IgD-negative memory B cell (primary cell): ENCODE data around the gene MAGI1. TPM values are rescaled to one million over a fixed set of nuclear protein-coding genes. Genes with fewer than 3 reads are reported as not detected.

Experiments
- H3K27ac Mint-ChIP-seq, 3 donors: one replicate each; pipeline ENCODE4 v1.8.0; 2020 to 2022; ENCODE audit warnings: mild to moderate bottlenecking in 3 of 3, mixed read lengths in 3 of 3, moderate library complexity in 1 of 3
- H3K27me3 Mint-ChIP-seq: one replicate; pipeline ENCODE4 v1.8.0; 2021; ENCODE audit warnings: mixed read lengths
- H3K36me3 Mint-ChIP-seq: one replicate; pipeline ENCODE4 v1.8.0; 2020; ENCODE audit warnings: mild to moderate bottlenecking, mixed read lengths
- H3K4me1 Mint-ChIP-seq, 3 donors: one replicate each; pipeline ENCODE4 v1.8.0; 2020 to 2022; ENCODE audit warnings: mixed read lengths in 3 of 3, mild to moderate bottlenecking in 1 of 3
- H3K4me3 Mint-ChIP-seq, 4 donors: one replicate each; pipeline ENCODE4 v1.8.0; 2020 to 2022; ENCODE audit warnings: mild to moderate bottlenecking in 4 of 4, mixed read lengths in 4 of 4, moderate library complexity in 3 of 4
- H3K9me3 Mint-ChIP-seq, 3 donors: one replicate each; pipeline ENCODE4 v1.8.0; 2020 to 2021; ENCODE audit warnings: mixed read lengths in 3 of 3, mild to moderate bottlenecking in 1 of 3
- polyA plus RNA-seq: library from polyadenylated mRNA; unstranded; fragments of 300-500 nt; fragmentation: Illumina TruSeq; gene quantifications from one replicate; pipeline ENCODE4 v1.2.3, GENCODE V29; 2021

The MAGI1 gene
- polyA plus RNA-seq, 1 donor from 2014 or later = 1.3 TPM

DNA sequence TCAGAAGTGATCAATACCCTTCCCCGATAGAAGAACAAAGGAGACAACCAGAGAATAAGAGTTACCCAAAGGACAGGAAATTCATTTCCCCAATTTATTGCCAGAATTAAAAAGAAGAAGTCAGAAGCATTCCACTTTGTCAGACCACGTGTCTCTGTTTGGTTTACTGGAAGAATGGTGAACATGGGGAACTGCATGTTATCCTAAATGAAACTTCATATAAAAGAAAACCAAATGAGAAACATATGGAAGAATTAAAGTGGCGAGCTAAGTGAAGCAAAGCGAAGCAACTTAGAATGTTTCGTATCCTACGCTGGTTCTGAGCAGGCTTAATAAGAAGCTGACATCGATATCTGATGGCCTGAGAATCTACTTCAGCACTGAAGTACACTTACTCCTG, 190.7 kb downstream of the MAGI1 start:
- Mint-ChIP-seq H3K36me3 (no peaks in the 10 kb centered on the region), H3K9me3 (peaks cover 0 to 1% (median 0%) of the 10 kb centered on the region in 3 donors), H3K4me3 (no peak overlapping the region), H3K4me1 (no peaks in the 10 kb centered on the region), H3K27me3 (no peaks in the 10 kb centered on the region), H3K27ac (no peak overlapping the region)

DNA sequence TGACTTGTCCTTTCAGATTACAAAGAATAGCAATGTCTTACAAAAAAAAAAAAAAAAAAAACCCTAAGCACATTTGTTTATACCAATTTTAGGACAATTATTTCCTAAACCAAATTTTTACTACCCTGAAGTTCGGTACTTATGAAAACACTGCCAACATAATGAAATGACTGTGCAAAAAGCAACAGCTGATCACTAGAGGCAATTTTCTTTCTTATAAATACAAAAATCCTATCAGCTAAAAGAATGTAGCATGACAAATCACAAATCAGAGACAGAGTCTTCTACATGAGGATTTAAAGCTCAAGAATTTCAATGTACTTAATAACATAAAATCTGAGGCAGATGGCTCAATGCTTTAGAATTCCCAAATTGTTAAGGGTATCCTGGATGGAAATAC, 191.8 kb downstream of the MAGI1 start:
- Mint-ChIP-seq H3K27ac (no peak overlapping the region), H3K4me3 (no peak overlapping the region), H3K36me3 (no peaks in the 10 kb centered on the region), H3K9me3 (peaks cover 0 to 1% (median 0%) of the 10 kb centered on the region in 3 donors), H3K27me3 (no peaks in the 10 kb centered on the region), H3K4me1 (no peaks in the 10 kb centered on the region)

- H3K4me3 Mint-ChIP-seq = no peak overlapping the region
- peaks cover 0 to 4% (median 2%) of the 10 kb centered on the region in 3 donors for H3K9me3 Mint-ChIP-seq
- H3K4me1 Mint-ChIP-seq = no peaks in the 10 kb centered on the region
- no peaks in the 10 kb centered on the region for H3K36me3 Mint-ChIP-seq
- no peak overlapping the region for H3K27ac Mint-ChIP-seq
- no peaks in the 10 kb centered on the region for H3K27me3 Mint-ChIP-seq
Measured at GRCh38 chr3:65844370-65844769, 194.3 kb downstream of the MAGI1 start.

- H3K4me3 Mint-ChIP-seq = no peak overlapping the region
- H3K36me3 Mint-ChIP-seq = no peaks in the 10 kb centered on the region
- H3K27me3 Mint-ChIP-seq = no peaks in the 10 kb centered on the region
- peaks cover 0 to 2% (median 2%) of the 10 kb centered on the region in 3 donors for H3K9me3 Mint-ChIP-seq
- no peak overlapping the region for H3K27ac Mint-ChIP-seq
- H3K4me1 Mint-ChIP-seq = no peaks in the 10 kb centered on the region
Measured at GRCh38 chr3:65843732-65844131, 195.0 kb downstream of the MAGI1 start.

- H3K4me1 Mint-ChIP-seq = peaks cover 0 to 6% (median 2%) of the 10 kb centered on the region in 3 donors
Measured at GRCh38 chr3:65837604-65838003, 201.1 kb downstream of the MAGI1 start.

DNA sequence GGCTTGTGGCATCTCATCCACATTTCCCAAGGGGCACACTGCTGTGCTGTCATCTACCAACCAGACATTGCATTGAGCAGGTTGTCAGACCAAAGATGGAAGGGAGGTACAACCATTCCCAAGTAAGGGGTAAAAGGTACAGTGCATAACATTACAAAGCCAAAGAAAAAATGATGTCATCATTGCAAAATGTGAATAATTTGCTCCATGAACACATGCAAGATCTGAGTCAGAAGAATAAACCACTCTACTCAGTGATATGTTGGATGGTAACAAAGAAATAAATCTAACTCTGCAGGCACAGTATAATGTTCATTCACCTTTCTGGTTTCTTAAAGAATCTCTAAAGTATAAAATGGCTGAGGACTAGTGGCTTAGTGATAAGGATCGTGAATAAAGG, 202.7 kb downstream of the MAGI1 start:
- peaks cover 0 to 3% (median under 1%) of the 10 kb centered on the region in 3 donors for H3K9me3 Mint-ChIP-seq
- no peaks in the 10 kb centered on the region for H3K27me3 Mint-ChIP-seq
- no peak overlapping the region for H3K27ac Mint-ChIP-seq
- peaks cover 0 to 6% (median 2%) of the 10 kb centered on the region in 3 donors for H3K4me1 Mint-ChIP-seq
- H3K4me3 Mint-ChIP-seq = peak overlapping the region in 1 of 4 donors; percentile 1
- no peaks in the 10 kb centered on the region for H3K36me3 Mint-ChIP-seq

More at GRCh38 chr3:65837604-65838003, 201.1 kb downstream of the MAGI1 start:
- peak overlapping the region in 2 of 4 donors; percentile 41 to 75 for H3K4me3 Mint-ChIP-seq
- H3K9me3 Mint-ChIP-seq = peaks cover 0 to 3% (median 2%) of the 10 kb centered on the region in 3 donors
- H3K27me3 Mint-ChIP-seq = no peaks in the 10 kb centered on the region
- no peak overlapping the region for H3K27ac Mint-ChIP-seq
- no peaks in the 10 kb centered on the region for H3K36me3 Mint-ChIP-seq

GRCh38 chr3:65833761-65834505, 204.8 kb downstream of the MAGI1 start:
- Mint-ChIP-seq H3K9me3 (peaks cover 0 to 1% (median 0%) of the 10 kb centered on the region in 3 donors), H3K36me3 (no peaks in the 10 kb centered on the region), H3K27me3 (no peaks in the 10 kb centered on the region), H3K4me1 (peaks cover 0 to 6% (median 2%) of the 10 kb centered on the region in 3 donors), H3K27ac (no peak overlapping the region), H3K4me3 (no peak overlapping the region)

GRCh38 chr3:65831733-65832425, 206.8 kb downstream of the MAGI1 start:
- no peaks in the 10 kb centered on the region for H3K4me1 Mint-ChIP-seq

GRCh38 chr3:65830948-65831732, 207.6 kb downstream of the MAGI1 start:
- Mint-ChIP-seq H3K9me3 (peaks cover 0 to 1% (median 0%) of the 10 kb centered on the region in 3 donors), H3K36me3 (no peaks in the 10 kb centered on the region), H3K4me1 (no peaks in the 10 kb centered on the region), H3K4me3 (no peak overlapping the region), H3K27me3 (no peaks in the 10 kb centered on the region), H3K27ac (no peak overlapping the region)

More at GRCh38 chr3:65831733-65832425, 206.8 kb downstream of the MAGI1 start:
- no peak overlapping the region for H3K4me3 Mint-ChIP-seq
- no peaks in the 10 kb centered on the region for H3K36me3 Mint-ChIP-seq
- H3K27ac Mint-ChIP-seq = no peak overlapping the region
- peaks cover 0 to 1% (median 0%) of the 10 kb centered on the region in 3 donors for H3K9me3 Mint-ChIP-seq
- H3K27me3 Mint-ChIP-seq = no peaks in the 10 kb centered on the region

GRCh38 chr3:65829228-65829627, 209.5 kb downstream of the MAGI1 start:
- Mint-ChIP-seq H3K9me3 (no peaks in the 10 kb centered on the region), H3K4me3 (no peak overlapping the region), H3K27ac (no peak overlapping the region), H3K27me3 (no peaks in the 10 kb centered on the region), H3K4me1 (no peaks in the 10 kb centered on the region), H3K36me3 (no peaks in the 10 kb centered on the region)

DNA sequence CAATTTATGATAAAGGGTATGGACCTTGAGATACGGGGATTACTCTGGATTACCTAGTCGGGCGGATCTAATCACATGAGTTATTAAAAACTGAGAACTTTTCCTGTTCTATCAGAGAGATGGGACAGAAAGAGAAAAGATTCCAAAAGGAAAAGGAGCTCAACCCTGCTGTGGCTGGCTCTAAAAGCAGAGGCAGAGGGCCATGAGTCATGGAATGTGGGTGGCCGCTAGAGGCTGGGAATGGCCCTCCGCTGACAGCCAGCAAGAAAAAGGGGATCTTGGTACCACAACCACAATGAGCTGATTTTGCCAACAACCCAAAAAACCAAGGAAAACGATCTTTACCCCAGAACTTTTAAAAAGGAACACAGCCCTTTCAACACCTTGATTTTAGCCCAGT, 210.0 kb downstream of the MAGI1 start:
- Mint-ChIP-seq H3K27ac (no peak overlapping the region), H3K27me3 (no peaks in the 10 kb centered on the region), H3K4me1 (no peaks in the 10 kb centered on the region), H3K9me3 (no peaks in the 10 kb centered on the region), H3K4me3 (no peak overlapping the region), H3K36me3 (no peaks in the 10 kb centered on the region)

GRCh38 chr3:65827076-65827475, 211.6 kb downstream of the MAGI1 start:
- peaks cover 0 to 2% (median 0%) of the 10 kb centered on the region in 3 donors for H3K9me3 Mint-ChIP-seq
- no peaks in the 10 kb centered on the region for H3K27me3 Mint-ChIP-seq
- H3K27ac Mint-ChIP-seq = no peak overlapping the region
- no peaks in the 10 kb centered on the region for H3K4me1 Mint-ChIP-seq
- no peaks in the 10 kb centered on the region for H3K36me3 Mint-ChIP-seq
- no peak overlapping the region for H3K4me3 Mint-ChIP-seq

DNA sequence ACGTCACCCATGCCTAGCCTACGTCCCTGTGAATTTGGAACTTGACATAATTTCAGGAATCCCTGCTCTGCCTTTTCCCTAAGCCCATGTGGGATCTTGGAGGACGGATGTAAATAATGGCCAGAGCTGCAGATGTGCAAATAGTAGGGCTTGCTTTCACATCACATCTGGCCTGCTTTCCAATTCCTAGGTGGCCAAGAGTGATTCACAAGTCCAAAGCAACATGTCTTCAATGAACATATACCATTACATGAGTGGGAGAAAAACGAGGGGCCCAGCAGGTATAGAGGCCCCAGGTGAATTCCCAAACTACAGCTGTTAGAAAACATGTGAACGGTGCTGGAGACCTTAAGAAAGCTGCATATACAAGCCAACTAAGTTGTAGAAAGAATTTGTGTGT, 214.6 kb downstream of the MAGI1 start:
- Mint-ChIP-seq H3K4me3 (no peak overlapping the region), H3K4me1 (no peaks in the 10 kb centered on the region), H3K9me3 (peaks cover 0 to 2% (median 0%) of the 10 kb centered on the region in 3 donors)

GRCh38 chr3:65820600-65820999, 218.1 kb downstream of the MAGI1 start:
- no peaks in the 10 kb centered on the region for H3K36me3 Mint-ChIP-seq
- H3K27ac Mint-ChIP-seq = no peak overlapping the region
- peak overlapping the region in 1 of 4 donors; percentile 22 for H3K4me3 Mint-ChIP-seq
- peaks cover 0 to 6% (median 2%) of the 10 kb centered on the region in 3 donors for H3K9me3 Mint-ChIP-seq
- H3K27me3 Mint-ChIP-seq = no peaks in the 10 kb centered on the region
- no peaks in the 10 kb centered on the region for H3K4me1 Mint-ChIP-seq

More for the DNA sequence above, 214.6 kb downstream of the MAGI1 start:
- H3K36me3 Mint-ChIP-seq = no peaks in the 10 kb centered on the region
- H3K27ac Mint-ChIP-seq = no peak overlapping the region
- no peaks in the 10 kb centered on the region for H3K27me3 Mint-ChIP-seq

- no peaks in the 10 kb centered on the region for H3K36me3 Mint-ChIP-seq
- H3K27me3 Mint-ChIP-seq = no peaks in the 10 kb centered on the region
- H3K27ac Mint-ChIP-seq = no peak overlapping the region
- no peaks in the 10 kb centered on the region for H3K4me1 Mint-ChIP-seq
- no peak overlapping the region for H3K4me3 Mint-ChIP-seq
- H3K9me3 Mint-ChIP-seq = peaks cover 0 to 6% (median 2%) of the 10 kb centered on the region in 3 donors
Measured at GRCh38 chr3:65819896-65820295, 218.8 kb downstream of the MAGI1 start.
